DND-41 (cell line): Measurements from ENCODE around the gene CARMIL3.
A peak's percentile ranks its signal among the peaks of the same experiment; 100 is the strongest.

Source experiments
- ATAC-seq: fragments of 200-7000 bp; cut with Tn5 transposase; 3 replicates; pipeline ENCODE4 v1.9.1; 2021; ENCODE audit warnings: low read depth; ENCODE audit not compliant: insufficient read depth
- DNase-seq: peaks from one replicate; pipeline ENCODE4 v3.0.0-alpha.2; 2020
- H2AFZ ChIP-seq: 2 replicates; pipeline ENCODE4 v1.6.0; 2012; ENCODE audit warnings: low read depth, low read length
- H3K27ac ChIP-seq: 2 replicates; pipeline ENCODE4 v1.5.1; 2012; ENCODE audit warnings: low read length, inconsistent platforms
- H3K27me3 ChIP-seq: fragments of 200-600 bp; sonication (generic); 2 replicates; pipeline ENCODE4 v1.6.0; 2012; ENCODE audit warnings: low read length, mild to moderate bottlenecking, inconsistent platforms; ENCODE audit not compliant: insufficient read depth, poor library complexity
- H3K36me3 ChIP-seq: 2 replicates; pipeline ENCODE4 v1.5.1; 2012; ENCODE audit warnings: low read length, inconsistent platforms; ENCODE audit not compliant: insufficient read depth
- H3K4me1 ChIP-seq: 2 replicates; pipeline ENCODE4 v1.5.1; 2012; ENCODE audit warnings: mild to moderate bottlenecking, low read length; ENCODE audit not compliant: insufficient read depth
- H3K4me2 ChIP-seq: 2 replicates; pipeline ENCODE4 v1.6.0; 2012; ENCODE audit warnings: mild to moderate bottlenecking, moderate library complexity, low read length, inconsistent platforms; ENCODE audit not compliant: insufficient read depth
- H3K4me3 ChIP-seq, 2 experiments: fragments of 200-600 bp in 1 of 2; shearing (Covaris generic) in 1 of 2; 2 replicates each; pipeline ENCODE4 v1.5.1; 2012 to 2016; ENCODE audit warnings: inconsistent platforms in 2 of 2, low read length in 2 of 2, mild to moderate bottlenecking in 2 of 2, low read depth in 1 of 2, moderate library complexity in 1 of 2
- H3K79me2 ChIP-seq: 2 replicates; pipeline ENCODE4 v1.6.0; 2012; ENCODE audit warnings: low read length, inconsistent platforms; ENCODE audit not compliant: insufficient read depth
- H3K9ac ChIP-seq: 2 replicates; pipeline ENCODE4 v1.6.0; 2012; ENCODE audit warnings: low read depth, mild to moderate bottlenecking, inconsistent platforms, low read length, moderate library complexity
- H3K9me3 ChIP-seq: 2 replicates; pipeline ENCODE4 v1.5.1; 2012; ENCODE audit warnings: low read length, moderate library complexity, mild to moderate bottlenecking, inconsistent platforms; ENCODE audit not compliant: insufficient read depth, severe bottlenecking
- H4K20me1 ChIP-seq: 2 replicates; pipeline ENCODE4 v1.6.0; 2012; ENCODE audit warnings: low read length; ENCODE audit not compliant: insufficient read depth
- CTCF ChIP-seq: IDR thresholded peaks from 2 replicates; pipeline ENCODE4 v1.5.1; 2012; ENCODE audit warnings: borderline replicate concordance, low read length, moderate library complexity, mild to moderate bottlenecking; ENCODE audit not compliant: poor library complexity, severe bottlenecking; ENCODE audit errors: extremely low read depth
- EZH2 ChIP-seq: IDR thresholded peaks from 3 replicates; pipeline ENCODE4 v1.6.1; 2012; ENCODE audit warnings: borderline replicate concordance, low read depth, mild to moderate bottlenecking, moderate library complexity, low read length, inconsistent platforms; ENCODE audit not compliant: severe bottlenecking

CARMIL3 gene

GRCh38 chr14:24089890-24090289 lies 38.1 kb downstream of the CARMIL3 start:
- Histone ChIP-seq H3K79me2 (peaks cover 5% of the 10 kb centered on the region), H3K4me2 (no peak overlapping the region), H3K4me3 (no peak overlapping the region), H4K20me1 (no peaks in the 10 kb centered on the region), H3K4me1 (peaks cover 20% of the 10 kb centered on the region), H3K9ac (no peak overlapping the region), H3K36me3 (no peaks in the 10 kb centered on the region), H2AFZ (no peak overlapping the region), H3K9me3 (no peaks in the 10 kb centered on the region), H3K27ac (no peak overlapping the region), H3K27me3 (no peaks in the 10 kb centered on the region)
- no peak for TF ChIP-seq EZH2
- TF ChIP-seq CTCF: no peak
- DNase-seq (no peak), ATAC-seq (no peak)

GRCh38 chr14:24092110-24092504 lies 40.3 kb downstream of the CARMIL3 start:
- DNase-seq (no peak), ATAC-seq (no peak)
- Histone ChIP-seq H3K9ac (no peak overlapping the region), H3K27ac (no peak overlapping the region; the same call in 1 of the 2 replicates), H2AFZ (no peak overlapping the region), H3K4me3 (no peak overlapping the region), H3K4me2 (no peak overlapping the region), H3K27me3 (no peaks in the 10 kb centered on the region), H3K4me1 (peaks cover 30% of the 10 kb centered on the region), H3K36me3 (peaks cover 8% of the 10 kb centered on the region), H3K9me3 (no peaks in the 10 kb centered on the region), H4K20me1 (no peaks in the 10 kb centered on the region), H3K79me2 (peaks cover 22% of the 10 kb centered on the region)
- no peak for TF ChIP-seq CTCF
- no peak for TF ChIP-seq EZH2

GRCh38 chr14:24092505-24093206 lies 40.8 kb downstream of the CARMIL3 start:
- TF ChIP-seq EZH2 (no peak), CTCF (no peak)

More at GRCh38 chr14:24092505-24093206, 40.8 kb downstream of the CARMIL3 start:
- Histone ChIP-seq H3K9ac (no peak overlapping the region), H3K36me3 (peaks cover 8% of the 10 kb centered on the region), H4K20me1 (no peaks in the 10 kb centered on the region), H3K9me3 (no peaks in the 10 kb centered on the region), H3K4me1 (peaks cover 30% of the 10 kb centered on the region), H3K4me2 (no peak overlapping the region), H3K79me2 (peaks cover 22% of the 10 kb centered on the region), H2AFZ (no peak overlapping the region), H3K4me3 (no peak overlapping the region), H3K27me3 (no peaks in the 10 kb centered on the region), H3K27ac (peak overlapping the region; percentile 94; the same call in 1 of the 2 replicates)
- no peak for ATAC-seq
- DNase-seq: no peak
